ENCODE results near the gene STEAP2. TPM values are rescaled to one million over a fixed set of nuclear protein-coding genes. Genes with fewer than 3 reads are reported as not detected.

The STEAP2 gene
- total RNA-seq, 4 donors from 2014 or later = 17.3 to 61.5 (median 20.6) TPM

- peaks cover 0 to 24% (median 0%) of the 10 kb centered on the region in 4 donors for H3K4me1 ChIP-seq
- WGBS, 2 donors = 61 to 72% methylated on average over 2 of the region's 2 CpGs
- TF ChIP-seq CTCF (IDR thresholded peaks at IDR 0.05) (no peak), POLR2A (IDR thresholded peaks at IDR 0.05) (no peak), EP300 (IDR thresholded peaks at IDR 0.05) (no peak)
- peaks cover 0 to 7% (median 0%) of the 10 kb centered on the region in 3 donors for H3K36me3 ChIP-seq
- H3K9me3 ChIP-seq = no peaks in the 10 kb centered on the region
- no peak for DNase-seq (ENCODE audit: low spot score in 2 of 2)
- peak overlapping the region in 2 of 4 donors; percentile 34 to 47 for H3K27ac ChIP-seq
- no peaks in the 10 kb centered on the region for H3K27me3 ChIP-seq
- no peak overlapping the region for H3K4me3 ChIP-seq
These were observed 60.7 kb downstream of the STEAP2 start for GRCh38 chr7:90272242-90272641.

- Histone ChIP-seq H3K9me3 (no peaks in the 10 kb centered on the region), H3K27ac (no peak overlapping the region), H3K4me3 (no peak overlapping the region), H3K36me3 (peaks cover 0 to 7% (median 0%) of the 10 kb centered on the region in 3 donors), H3K27me3 (no peaks in the 10 kb centered on the region), H3K4me1 (peaks cover 0 to 24% (median 0%) of the 10 kb centered on the region in 4 donors)
- DNase-seq (ENCODE audit: low spot score in 2 of 2) = no peak
- TF ChIP-seq CTCF (IDR thresholded peaks at IDR 0.05) (no peak), POLR2A (IDR thresholded peaks at IDR 0.05) (no peak), EP300 (IDR thresholded peaks at IDR 0.05) (no peak)
These were observed 62.6 kb downstream of the STEAP2 start for GRCh38 chr7:90274161-90274560.

DNA sequence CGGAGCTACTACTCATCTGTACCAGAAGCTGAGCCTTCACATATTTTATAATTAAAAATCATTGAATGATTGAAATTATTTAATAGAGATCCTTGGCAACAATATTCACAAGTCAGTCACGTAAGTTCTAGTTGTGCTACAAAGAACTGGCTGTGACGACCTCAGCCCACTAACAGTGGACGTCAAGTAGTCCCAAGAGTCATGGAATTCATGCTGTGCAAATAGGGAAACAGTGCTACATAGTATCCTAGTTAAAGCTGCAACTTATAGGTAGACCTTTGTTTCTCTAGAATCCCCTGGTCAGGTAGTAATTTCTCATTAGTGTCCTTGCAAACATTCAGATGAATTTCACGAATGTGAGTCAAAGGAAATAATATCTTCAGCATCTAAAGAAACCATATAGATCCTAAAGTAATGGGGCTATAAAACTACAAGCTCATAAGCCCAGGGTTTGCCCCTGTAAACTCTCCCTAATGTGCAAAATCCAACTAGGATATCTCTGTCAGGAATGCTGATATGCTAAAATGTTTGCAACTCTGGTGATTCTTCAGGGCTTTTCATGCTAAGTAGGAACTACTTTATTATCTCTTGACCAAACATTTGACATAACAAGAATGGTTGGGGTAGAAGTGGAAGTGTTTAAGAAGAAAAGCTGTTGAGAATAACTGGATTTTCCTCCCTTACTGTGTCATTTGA lies 64.6 kb downstream of the STEAP2 start:
- 73 to 74% methylated on average over 5 of the region's 5 CpGs for WGBS, 2 donors
- no peak overlapping the region for H3K27ac ChIP-seq
- H3K4me1 ChIP-seq = peaks cover 0 to 20% (median 0%) of the 10 kb centered on the region in 4 donors

More for the DNA sequence above, 64.6 kb downstream of the STEAP2 start:
- no peak overlapping the region for H3K4me3 ChIP-seq
- H3K36me3 ChIP-seq = peaks cover 0 to 18% (median 0%) of the 10 kb centered on the region in 3 donors
- H3K27me3 ChIP-seq = no peaks in the 10 kb centered on the region
- no peak for DNase-seq (ENCODE audit: low spot score in 2 of 2)
- H3K9me3 ChIP-seq = no peaks in the 10 kb centered on the region
- TF ChIP-seq EP300 (IDR thresholded peaks at IDR 0.05) (no peak), CTCF (IDR thresholded peaks at IDR 0.05) (no peak), POLR2A (IDR thresholded peaks at IDR 0.05) (no peak)

Small RNA genes lying within 50 kb of the gene (small RNA-seq; reads per million reads assigned to genes)
- gene RF00019 = not detected

Other genes starting within 250 kb of the STEAP2 start
- 10 to 100 TPM in 1 of 4 donors, 1 to 10 TPM in 3; 3.1 to 38.7 (median 4.1) TPM for gene STEAP1, start 57.3 kb upstream of the STEAP2 start, total RNA-seq
- gene CFAP69, start 33.4 kb downstream of the STEAP2 start, total RNA-seq = 10 to 100 TPM; 18.9 to 51.1 (median 22.0) TPM
- not detected for gene FAM237B, start 109.6 kb downstream of the STEAP2 start, total RNA-seq
- 10 to 100 TPM; 11.3 to 48.1 (median 28.6) TPM for gene GTPBP10, start 135.0 kb downstream of the STEAP2 start, total RNA-seq
- 10 to 100 TPM; 14.1 to 24.3 (median 15.9) TPM for gene CLDN12, start 191.7 kb downstream of the STEAP2 start, total RNA-seq